K562 (cell line): ENCODE measurements around the gene RBM44. TPM values are rescaled to one million over a fixed set of nuclear protein-coding genes. Genes with fewer than 3 reads are reported as not detected.
A peak's percentile ranks its signal among the peaks of the same experiment; 100 is the strongest.

Source experiments
- ATAC-seq: fragments of 200-7000 bp; cut with Tn5 transposase; 3 replicates; pipeline ENCODE4 v1.9.1; 2020; ENCODE audit warnings: moderate library complexity
- BruUV-seq: library from RNA; stranded (reverse); fragments of 400-500 nt; replicated peaks from 2 replicates; lab custom pipeline; 2021; lab: Mats Ljungman, UMichigan
- CTCF ChIA-PET: fragments of 300-600 bp; formaldehyde crosslinking; extraction: SDS; loops from one replicate; lab custom pipeline; 2021; ENCODE audit warnings: low intra/inter-chr PET ratio; lab: Yijun Ruan, JAX
- POLR2A ChIA-PET: fragments of 300-600, 350-650 bp; sonication (Branson Sonifier 250); formaldehyde crosslinking; extraction: SDS; loops from one replicate; lab custom pipeline; 2021; ENCODE audit warnings: antibody characterized with exemption, inconsistent platforms; lab: Yijun Ruan, JAX
- DNase-seq, 4 experiments: peaks; one replicate each; pipeline versions ENCODE4 v3.0.0 to v3.0.0-alpha.2; 2011 to 2018; ENCODE audit warnings: low spot score in 3 of 4, mixed read lengths in 3 of 4; ENCODE audit errors: extremely low read depth in 1 of 4
- FAIRE-seq: peaks from 2 replicates; lab custom pipeline; 2011; peaks lifted over from hg19 to GRCh38; lab: Jason Lieb, UNC
- H2AFZ ChIP-seq: 2 replicates; pipeline ENCODE4 v1.6.0; 2011; ENCODE audit warnings: low read depth, low read length, control low read depth, inconsistent platforms
- H3K27ac ChIP-seq: fragments of 200-600 bp; 3 replicates; pipeline ENCODE4 v1.8.0; 2011; ENCODE audit warnings: low read depth, mild to moderate bottlenecking, control low read depth, inconsistent platforms, low read length, moderate library complexity, mixed read lengths; ENCODE audit errors: extremely low read depth
- H3K27me3 ChIP-seq, 2 experiments: fragments of 300-600 bp in 1 of 2; 2 replicates in 1 of 2; 3 replicates in 1 of 2; pipeline versions ENCODE4 v1.6.0 to v1.8.0; 2011; ENCODE audit warnings: inconsistent platforms in 2 of 2, low read length in 2 of 2, mild to moderate bottlenecking in 1 of 2, mixed read lengths in 1 of 2, moderate library complexity in 1 of 2; ENCODE audit not compliant: control insufficient read depth in 2 of 2, insufficient read depth in 2 of 2
- H3K36me3 ChIP-seq: fragments of 300-600 bp; 3 replicates; pipeline ENCODE4 v1.8.0; 2011; ENCODE audit warnings: mild to moderate bottlenecking, low read length, inconsistent platforms; ENCODE audit not compliant: control insufficient read depth, insufficient read depth
- H3K4me1 ChIP-seq, 2 experiments: fragments of 200-600 bp in 1 of 2; replicated peaks in 1 of 2; 2 replicates in 1 of 2; 3 replicates in 1 of 2; pipeline versions ENCODE4 v1.5.1 to v1.8.0; 2011; ENCODE audit warnings: inconsistent platforms in 2 of 2, low read length in 2 of 2, mild to moderate bottlenecking in 1 of 2, mixed read lengths in 1 of 2, moderate library complexity in 1 of 2; ENCODE audit not compliant: control insufficient read depth in 2 of 2, insufficient read depth in 2 of 2
- H3K4me2 ChIP-seq: 2 replicates; pipeline ENCODE4 v1.6.1; 2011; ENCODE audit warnings: low read length, control low read depth, inconsistent platforms, mixed read lengths; ENCODE audit not compliant: insufficient read depth
- H3K4me3 ChIP-seq: fragments of 200-600 bp; sonication (generic), shearing (Covaris generic); 2 replicates; pipeline ENCODE4 v1.5.1; 2016; ENCODE audit warnings: control low read depth, inconsistent platforms
- H3K79me2 ChIP-seq: fragments of 200-600 bp; 3 replicates; pipeline ENCODE4 v1.8.0; 2011; ENCODE audit warnings: low read length, inconsistent platforms; ENCODE audit not compliant: control insufficient read depth, insufficient read depth
- H3K9ac ChIP-seq, 2 experiments: 2 replicates each; pipeline versions ENCODE4 v1.6.0 to v1.6.1; 2011; ENCODE audit warnings: low read depth in 2 of 2, low read length in 2 of 2, control low read depth in 1 of 2, inconsistent platforms in 1 of 2, mild to moderate bottlenecking in 1 of 2, mixed read lengths in 1 of 2; ENCODE audit not compliant: insufficient read depth in 1 of 2
- H3K9me1 ChIP-seq: one replicate; pipeline ENCODE4 v1.6.0; 2011; ENCODE audit warnings: inconsistent platforms, mild to moderate bottlenecking, low read length, moderate library complexity; ENCODE audit not compliant: control insufficient read depth, insufficient read depth
- H3K9me3 ChIP-seq: replicated peaks from 2 replicates; pipeline ENCODE4 v1.5.1; 2011; ENCODE audit warnings: low read depth, low read length, inconsistent platforms; ENCODE audit not compliant: control insufficient read depth, insufficient read depth
- H4K20me1 ChIP-seq: replicated peaks from 2 replicates; pipeline ENCODE4 v1.6.1; 2011; ENCODE audit warnings: low read length, inconsistent platforms, mixed read lengths; ENCODE audit not compliant: control insufficient read depth, insufficient read depth
- BRF1 ChIP-seq: IDR thresholded peaks from 3 replicates; pipeline ENCODE4 v1.6.1; 2011; ENCODE audit warnings: borderline replicate concordance, mild to moderate bottlenecking; ENCODE audit not compliant: insufficient read length; ENCODE audit errors: extremely low read depth
- CHD7 ChIP-seq: fragments of 200-600 bp; sonication (generic); IDR thresholded peaks from one replicate; pipeline ENCODE4 v1.6.1; 2012; ENCODE audit warnings: mild to moderate bottlenecking, low read depth, low read length, inconsistent platforms
- ELF4 ChIP-seq: fragments of 450-650 bp; formaldehyde crosslinking; IDR thresholded peaks from 2 replicates; pipeline ENCODE4 v1.4.0; 2022; ENCODE audit warnings: missing genetic modification characterization
- FOSL1 ChIP-seq: fragments of 200-800 bp; sonication (Bioruptor generic); conservative IDR thresholded peaks from 2 replicates; pipeline ENCODE4 v1.6.1; 2016; ENCODE audit warnings: missing genetic modification characterization, missing compliant biosample characterization
- MCM3 ChIP-seq: fragments of 450-650 bp; IDR thresholded peaks from 2 replicates; pipeline ENCODE4 v1.6.1; 2016
- MIER1 ChIP-seq: fragments of 450-650 bp; IDR thresholded peaks from 2 replicates; pipeline ENCODE4 v1.6.1; 2016; ENCODE audit warnings: antibody characterized with exemption, mild to moderate bottlenecking, low read depth
- MXI1 ChIP-seq: IDR thresholded peaks from 2 replicates; pipeline ENCODE4 v1.6.1; 2011; ENCODE audit warnings: low read depth, mild to moderate bottlenecking, improper control_type of control experiment, low read length
- PRMT5 ChIP-seq: sonication (generic); formaldehyde crosslinking; IDR thresholded peaks from 2 replicates; pipeline ENCODE4 v1.5.0; 2020; ENCODE audit warnings: missing genetic modification reagents
- WHSC1 ChIP-seq: IDR thresholded peaks from one replicate; pipeline ENCODE4 v1.6.1; 2012; ENCODE audit warnings: low read length, control low read depth, inconsistent platforms
- ZC3H11A ChIP-seq: IDR thresholded peaks from 2 replicates; pipeline ENCODE4 v1.6.1; 2012; ENCODE audit warnings: low read depth, low read length, improper control_type of control experiment
- ZNF696 ChIP-seq: fragments of 250-450 bp; sonication (Bioruptor Pico); conservative IDR thresholded peaks from 2 replicates; pipeline ENCODE4 v1.4.0; 2020; ENCODE audit warnings: mild to moderate bottlenecking, moderate library complexity
- WGBS: fragments of 100-300 bp; shearing (Covaris generic); methylation state at CpG from one replicate; pipeline ENCODE4 v1.1.6; 2016; ENCODE audit warnings: low coverage, mixed read lengths; ENCODE audit not compliant: insufficient coverage; ENCODE audit errors: missing lambda C conversion rate; 5-methylcytosine and 5-hydroxymethylcytosine counted together
- in situ Hi-C: fragments of 300-500 bp; cut with MboI; formaldehyde crosslinking; loops from 4 replicates; pipeline ENCODE4 v1.15.0; 2018; ENCODE audit warnings: inconsistent platforms, mixed read lengths
- intact Hi-C: fragments of 100-400 bp; cut with micrococcal nuclease; formaldehyde crosslinking; loops from 2 replicates; pipeline ENCODE4 v1.14.2; 2022
- polyA plus RNA-seq, 8 experiments: library from polyadenylated mRNA; depleted of rRNA in 4 of 8; stranded (reverse) in 5 of 8; unstranded in 3 of 8; fragments of >200 nt; fragmentation: Nextera tagmentation in 2 of 8; fragmentation: Illumina TruSeq in 1 of 8; extraction: Ambion mirVana in 2 of 8; extraction: Trizol in 1 of 8; gene quantifications; 2 replicates each; pipeline versions ENCODE4 v1.2.1 to v1.2.3, GENCODE V29; 2011 to 2014; ENCODE audit warnings: inconsistent platforms in 1 of 8, missing spikeins in 1 of 8
- total RNA-seq, 7 experiments: library from RNA; depleted of rRNA in 6 of 7; stranded (reverse); fragments of >200 nt in 6 of 7; fragmentation: Illumina TruSeq in 2 of 7; extraction: Trizol in 2 of 7; gene quantifications; 2 replicates each; pipeline versions ENCODE4 v1.2.1 to v1.2.3, GENCODE V29; 2011 to 2021; ENCODE audit warnings: low replicate concordance in 1 of 7

The RBM44 gene
- total and polyA plus RNA-seq, 9 of the 15 experiments (the other 6 are each of a cell fraction or from before 2014, with no cell fraction given) = 0.04 to 0.25 (median 0.13) TPM

GRCh38 chr2:237866101-237866621 lies 67.6 kb downstream of the RBM44 start:
- no peaks in the 10 kb centered on the region for H3K79me2 ChIP-seq
- H3K36me3 ChIP-seq = no peaks in the 10 kb centered on the region
- ATAC-seq = no peak
- H3K4me1 ChIP-seq = peaks cover 0 to 3% of the 10 kb centered on the region in 2 experiments; a peak in 2 of 5 replicates
- H3K9me3 ChIP-seq = no peaks in the 10 kb centered on the region
- CTCF ChIA-PET = no interaction called here
- H3K27me3 ChIP-seq = peaks cover 30 to 61% of the 10 kb centered on the region in 2 experiments
- DNase-seq = no peak
- H2AFZ ChIP-seq = 0 out of 2 replicates have a peak overlapping the region, but pooled peaks have one; percentile 16
- POLR2A ChIA-PET = no interaction called here
- BruUV-seq = no TSS peak
- no peak overlapping the region for H3K4me2 ChIP-seq
- FAIRE-seq = no peak
- intact Hi-C loops = no loop called here
- H3K9ac ChIP-seq = no peak overlapping the region
- no peaks in the 10 kb centered on the region for H4K20me1 ChIP-seq
- no peaks in the 10 kb centered on the region for H3K9me1 ChIP-seq
- in situ Hi-C loops = loop anchor here (25.0 kb wide), 1 partner anchor 396 kb away; no protein-coding TSS in a partner anchor
- no peak overlapping the region for H3K27ac ChIP-seq
- 21% methylated on average over 11 of the region's 13 CpGs for WGBS
- no peak overlapping the region for H3K4me3 ChIP-seq
- no peak for TF ChIP-seq MCM3
- TF ChIP-seq MXI1 = no peak
- no peak for TF ChIP-seq WHSC1
- TF ChIP-seq ZC3H11A = no peak
- no peak for TF ChIP-seq ELF4 (CRISPR knock-in tag)
- TF ChIP-seq PRMT5 (CRISPR knock-in tag) = no peak
- no peak for TF ChIP-seq BRF1
- peak; percentile 25; the same call in 1 of the 2 replicates for TF ChIP-seq FOSL1 (tag)
- no peak for TF ChIP-seq CHD7
- TF ChIP-seq ZNF696 (CRISPR knock-in tag) = no peak
- no peak for TF ChIP-seq MIER1
